ENCODE data around the gene TRPV6. TPM values are rescaled to one million over a fixed set of nuclear protein-coding genes. Genes with fewer than 3 reads are reported as not detected.

Gene TRPV6
- polyA plus RNA-seq, 3 donors = 0.44 TPM; not detected in 2

- no peaks in the 10 kb centered on the region for H3K9me3 ChIP-seq (replicated peaks in 1 of 2; ENCODE audit: control insufficient read depth in 1 of 2, insufficient read depth in 1 of 2, low read length in 2 of 2)
- peak overlapping the region in 1 of 7 donors; percentile 3 for H3K27ac Mint-ChIP-seq
- peaks cover 36% of the 10 kb centered on the region for H3K4me1 Mint-ChIP-seq
- no peaks in the 10 kb centered on the region for H3K36me3 Mint-ChIP-seq
- no peak overlapping the region for H3K4me2 ChIP-seq (replicated peaks; ENCODE audit: extremely low read depth, low read length, poor library complexity, severe bottlenecking)
- H3K4me3 Mint-ChIP-seq = no peak overlapping the region
- H3K4me1 ChIP-seq (ENCODE audit: control insufficient read depth in 1 of 2, insufficient read depth in 2 of 2, low read length in 2 of 2) = peaks cover 26 to 30% of the 10 kb centered on the region in 2 donors
- peaks cover 3 to 5% (median 4%) of the 10 kb centered on the region in 3 donors for H3K27me3 Mint-ChIP-seq (ENCODE audit: low read depth in 3 of 3)
- H3K27me3 ChIP-seq (ENCODE audit: control insufficient read depth in 2 of 2, insufficient read depth in 2 of 2, low read length in 2 of 2) = no peaks in the 10 kb centered on the region
- H3K27ac ChIP-seq (ENCODE audit: low read depth in 1 of 2, low read length in 2 of 2) = no peak overlapping the region
- H3K4me3 ChIP-seq (replicated peaks in 1 of 3; ENCODE audit: low read depth in 2 of 3, low read length in 3 of 3) = no peak overlapping the region
- no peaks in the 10 kb centered on the region for H3K9me3 Mint-ChIP-seq
- peak overlapping the region; percentile 10 for H2AFZ ChIP-seq (ENCODE audit: insufficient read depth, low read depth, low read length, poor library complexity, severe bottlenecking)
- H3K9ac ChIP-seq (ENCODE audit: insufficient read depth, low read length, poor library complexity, severe bottlenecking) = no peak overlapping the region
- 100% methylated on average over 1 of the region's 2 CpGs for WGBS (ENCODE audit: insufficient coverage)
- H3K36me3 ChIP-seq (replicated peaks in 1 of 2; ENCODE audit: control insufficient read depth in 1 of 2, insufficient read depth in 2 of 2, low read length in 2 of 2) = no peaks in the 10 kb centered on the region
- TF ChIP-seq, protein P1, sequence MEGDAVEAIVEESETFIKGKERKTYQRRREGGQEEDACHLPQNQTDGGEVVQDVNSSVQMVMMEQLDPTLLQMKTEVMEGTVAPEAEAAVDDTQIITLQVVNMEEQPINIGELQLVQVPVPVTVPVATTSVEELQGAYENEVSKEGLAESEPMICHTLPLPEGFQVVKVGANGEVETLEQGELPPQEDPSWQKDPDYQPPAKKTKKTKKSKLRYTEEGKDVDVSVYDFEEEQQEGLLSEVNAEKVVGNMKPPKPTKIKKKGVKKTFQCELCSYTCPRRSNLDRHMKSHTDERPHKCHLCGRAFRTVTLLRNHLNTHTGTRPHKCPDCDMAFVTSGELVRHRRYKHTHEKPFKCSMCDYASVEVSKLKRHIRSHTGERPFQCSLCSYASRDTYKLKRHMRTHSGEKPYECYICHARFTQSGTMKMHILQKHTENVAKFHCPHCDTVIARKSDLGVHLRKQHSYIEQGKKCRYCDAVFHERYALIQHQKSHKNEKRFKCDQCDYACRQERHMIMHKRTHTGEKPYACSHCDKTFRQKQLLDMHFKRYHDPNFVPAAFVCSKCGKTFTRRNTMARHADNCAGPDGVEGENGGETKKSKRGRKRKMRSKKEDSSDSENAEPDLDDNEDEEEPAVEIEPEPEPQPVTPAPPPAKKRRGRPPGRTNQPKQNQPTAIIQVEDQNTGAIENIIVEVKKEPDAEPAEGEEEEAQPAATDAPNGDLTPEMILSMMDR (IDR thresholded peaks at IDR 0.05) = no peak
- intact Hi-C loops (cut with micrococcal nuclease) = no loop called here
- peak in 1 of 3 donors; percentile 26 for DNase-seq
- H3K79me2 ChIP-seq (ENCODE audit: insufficient read depth, low read length) = no peaks in the 10 kb centered on the region
- no peaks in the 10 kb centered on the region for H4K20me1 ChIP-seq (ENCODE audit: insufficient read depth, low read length)
Measured at GRCh38 chr7:142913566-142913965, 28.0 kb upstream of the TRPV6 start.

DNA sequence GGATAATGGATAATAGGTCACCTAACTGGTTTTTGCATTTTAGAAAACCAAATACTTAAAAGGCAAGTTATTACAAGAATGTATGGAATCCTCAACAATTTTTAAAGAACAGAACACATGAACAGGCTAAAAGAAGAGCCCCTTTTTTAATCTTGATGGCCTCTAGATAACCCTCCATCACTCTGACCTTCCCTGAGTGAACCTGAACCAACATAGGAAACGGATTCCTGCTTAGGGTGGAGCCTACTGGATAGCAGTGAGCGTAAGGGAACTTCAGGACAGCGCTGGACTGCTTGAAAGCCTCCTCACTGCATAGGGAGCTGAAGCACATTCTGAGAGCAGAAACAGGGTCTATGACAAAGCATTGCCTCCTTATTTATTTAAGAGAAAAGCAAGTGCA lies 27.5 kb upstream of the TRPV6 start:
- no peak for DNase-seq
- intact Hi-C loops (cut with micrococcal nuclease) = no loop called here
- TF ChIP-seq, protein P1 (IDR thresholded peaks at IDR 0.05) = no peak
- Mint-ChIP-seq H3K36me3 (no peaks in the 10 kb centered on the region), H3K4me3 (no peak overlapping the region), H3K4me1 (peaks cover 38% of the 10 kb centered on the region), H3K9me3 (no peaks in the 10 kb centered on the region), H3K27ac (no peak overlapping the region), H3K27me3 (ENCODE audit: low read depth in 3 of 3) (peaks cover 2 to 5% (median 4%) of the 10 kb centered on the region in 3 donors)
- no peaks in the 10 kb centered on the region for H3K36me3 ChIP-seq (replicated peaks in 1 of 2; ENCODE audit: control insufficient read depth in 1 of 2, insufficient read depth in 2 of 2, low read length in 2 of 2)
- H3K27ac ChIP-seq (ENCODE audit: low read depth in 1 of 2, low read length in 2 of 2) = no peak overlapping the region
- no peak overlapping the region for H3K4me3 ChIP-seq (replicated peaks in 1 of 3; ENCODE audit: low read depth in 2 of 3, low read length in 3 of 3)
- peaks cover 28 to 33% of the 10 kb centered on the region in 2 donors for H3K4me1 ChIP-seq (ENCODE audit: control insufficient read depth in 1 of 2, insufficient read depth in 2 of 2, low read length in 2 of 2)
- 83% methylated on average over 2 of the region's 3 CpGs for WGBS (ENCODE audit: insufficient coverage)
- H3K4me2 ChIP-seq (replicated peaks; ENCODE audit: extremely low read depth, low read length, poor library complexity, severe bottlenecking) = no peak overlapping the region
- H3K27me3 ChIP-seq (ENCODE audit: control insufficient read depth in 2 of 2, insufficient read depth in 2 of 2, low read length in 2 of 2) = no peaks in the 10 kb centered on the region
- no peak overlapping the region for H2AFZ ChIP-seq (ENCODE audit: insufficient read depth, low read depth, low read length, poor library complexity, severe bottlenecking)
- H4K20me1 ChIP-seq (ENCODE audit: insufficient read depth, low read length) = no peaks in the 10 kb centered on the region
- no peaks in the 10 kb centered on the region for H3K9me3 ChIP-seq (replicated peaks in 1 of 2; ENCODE audit: control insufficient read depth in 1 of 2, insufficient read depth in 1 of 2, low read length in 2 of 2)
- H3K9ac ChIP-seq (ENCODE audit: insufficient read depth, low read length, poor library complexity, severe bottlenecking) = no peak overlapping the region
- no peaks in the 10 kb centered on the region for H3K79me2 ChIP-seq (ENCODE audit: insufficient read depth, low read length)

All from CD14-positive monocyte (primary cell).